ENCODE data around the gene THOC1.

DNA sequence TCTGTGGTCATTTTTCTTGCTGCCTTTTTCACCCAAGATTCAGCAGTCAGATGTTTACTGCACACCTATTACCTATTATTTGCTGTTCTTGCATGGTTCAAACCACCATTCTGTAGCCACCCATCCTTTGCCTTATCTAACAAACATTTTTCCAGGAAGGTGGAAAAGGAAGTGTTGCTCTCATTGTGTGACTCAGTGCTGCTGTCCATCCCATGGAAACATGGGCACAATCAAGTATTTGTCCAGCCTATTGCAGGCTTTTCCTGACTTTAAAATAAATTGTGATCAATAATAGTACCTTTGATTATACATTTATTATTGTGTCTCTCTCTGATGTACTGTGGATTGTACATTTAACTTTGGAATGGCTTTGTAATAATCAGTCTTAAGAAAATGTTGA lies 56.3 kb downstream of the THOC1 start:
- TF ChIP-seq, protein P1, sequence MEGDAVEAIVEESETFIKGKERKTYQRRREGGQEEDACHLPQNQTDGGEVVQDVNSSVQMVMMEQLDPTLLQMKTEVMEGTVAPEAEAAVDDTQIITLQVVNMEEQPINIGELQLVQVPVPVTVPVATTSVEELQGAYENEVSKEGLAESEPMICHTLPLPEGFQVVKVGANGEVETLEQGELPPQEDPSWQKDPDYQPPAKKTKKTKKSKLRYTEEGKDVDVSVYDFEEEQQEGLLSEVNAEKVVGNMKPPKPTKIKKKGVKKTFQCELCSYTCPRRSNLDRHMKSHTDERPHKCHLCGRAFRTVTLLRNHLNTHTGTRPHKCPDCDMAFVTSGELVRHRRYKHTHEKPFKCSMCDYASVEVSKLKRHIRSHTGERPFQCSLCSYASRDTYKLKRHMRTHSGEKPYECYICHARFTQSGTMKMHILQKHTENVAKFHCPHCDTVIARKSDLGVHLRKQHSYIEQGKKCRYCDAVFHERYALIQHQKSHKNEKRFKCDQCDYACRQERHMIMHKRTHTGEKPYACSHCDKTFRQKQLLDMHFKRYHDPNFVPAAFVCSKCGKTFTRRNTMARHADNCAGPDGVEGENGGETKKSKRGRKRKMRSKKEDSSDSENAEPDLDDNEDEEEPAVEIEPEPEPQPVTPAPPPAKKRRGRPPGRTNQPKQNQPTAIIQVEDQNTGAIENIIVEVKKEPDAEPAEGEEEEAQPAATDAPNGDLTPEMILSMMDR (IDR thresholded peaks at IDR 0.05) = no peak
- TF ChIP-seq ZFX (IDR thresholded peaks at IDR 0.05; ENCODE audit: borderline replicate concordance) = no peak
